Measurements from ENCODE around the gene ZNF680.
"Not testable (repeated sequence)": the region's sequence is repeated elsewhere in the genome, so short reads cannot be mapped to it uniquely, and the experiment has no call there.

Gene ZNF680

GRCh38 chr7:64558323-64558705 lies 4.6 kb downstream of the ZNF680 start:
- no peak for DNase-seq
- intact Hi-C loops (cut with DNase I), result no loop called here

GRCh38 chr7:64557601-64558322 lies 5.1 kb downstream of the ZNF680 start:
- intact Hi-C loops (cut with DNase I), result no loop called here

GRCh38 chr7:64555046-64555445 lies 7.8 kb downstream of the ZNF680 start:
- no peak for DNase-seq
- intact Hi-C loops (cut with DNase I), result no loop called here

More at GRCh38 chr7:64557601-64558322, 5.1 kb downstream of the ZNF680 start:
- DNase-seq, result no peak

- DNase-seq; intact Hi-C loops (cut with DNase I): not testable (repeated sequence)
Measured at GRCh38 chr7:64554188-64554587, 8.7 kb downstream of the ZNF680 start.

GRCh38 chr7:64551375-64552142 lies 11.3 kb downstream of the ZNF680 start:
- intact Hi-C loops (cut with DNase I), result no loop called here

GRCh38 chr7:64544010-64544409 lies 18.9 kb downstream of the ZNF680 start:
- no peak for DNase-seq
- intact Hi-C loops (cut with DNase I), result no loop called here

More at GRCh38 chr7:64551375-64552142, 11.3 kb downstream of the ZNF680 start:
- DNase-seq, result no peak

- intact Hi-C loops (cut with DNase I), result no loop called here
- DNase-seq, result no peak
Measured at GRCh38 chr7:64541438-64542359, 21.2 kb downstream of the ZNF680 start.

- DNase-seq, result no peak
- intact Hi-C loops (cut with DNase I), result no loop called here
Measured at GRCh38 chr7:64533756-64534155, 29.1 kb downstream of the ZNF680 start.

- no peak for DNase-seq
- intact Hi-C loops (cut with DNase I), result no loop called here
Measured at GRCh38 chr7:64528770-64529169, 34.1 kb downstream of the ZNF680 start.

GRCh38 chr7:64521409-64521984 lies 41.4 kb downstream of the ZNF680 start:
- no peak for DNase-seq
- intact Hi-C loops (cut with DNase I), result no loop called here

GRCh38 chr7:64516451-64516850 lies 46.4 kb downstream of the ZNF680 start:
- intact Hi-C loops (cut with DNase I), result no loop called here
- no peak for DNase-seq

- intact Hi-C loops (cut with DNase I), result no loop called here
- no peak for DNase-seq
Measured at GRCh38 chr7:64515781-64516180, 47.1 kb downstream of the ZNF680 start.

GRCh38 chr7:64515330-64515729 lies 47.5 kb downstream of the ZNF680 start:
- intact Hi-C loops (cut with DNase I), result no loop called here
- DNase-seq, result no peak

GRCh38 chr7:64509583-64509982 lies 53.3 kb downstream of the ZNF680 start:
- no peak for DNase-seq
- intact Hi-C loops (cut with DNase I), result no loop called here

GRCh38 chr7:64504581-64505120 lies 58.2 kb downstream of the ZNF680 start:
- intact Hi-C loops (cut with DNase I), result no loop called here
- no peak for DNase-seq

- DNase-seq, result no peak
- intact Hi-C loops (cut with DNase I), result no loop called here
Measured at GRCh38 chr7:64498270-64498669, 64.6 kb downstream of the ZNF680 start.

GRCh38 chr7:64494912-64495461 lies 67.9 kb downstream of the ZNF680 start:
- intact Hi-C loops (cut with DNase I), result no loop called here
- DNase-seq, result peak in 5 of 10 donors; percentile 16 to 87 (median 76)

- intact Hi-C loops (cut with DNase I), result no loop called here
- no peak for DNase-seq
Measured at GRCh38 chr7:64485623-64486022, 77.2 kb downstream of the ZNF680 start.

Measured in posterior cingulate gyrus (tissue), 11 donors.